ENCODE results near the gene TSPAN16.
A peak's percentile ranks its signal among the peaks of the same experiment; 100 is the strongest.

TSPAN16 gene

DNA sequence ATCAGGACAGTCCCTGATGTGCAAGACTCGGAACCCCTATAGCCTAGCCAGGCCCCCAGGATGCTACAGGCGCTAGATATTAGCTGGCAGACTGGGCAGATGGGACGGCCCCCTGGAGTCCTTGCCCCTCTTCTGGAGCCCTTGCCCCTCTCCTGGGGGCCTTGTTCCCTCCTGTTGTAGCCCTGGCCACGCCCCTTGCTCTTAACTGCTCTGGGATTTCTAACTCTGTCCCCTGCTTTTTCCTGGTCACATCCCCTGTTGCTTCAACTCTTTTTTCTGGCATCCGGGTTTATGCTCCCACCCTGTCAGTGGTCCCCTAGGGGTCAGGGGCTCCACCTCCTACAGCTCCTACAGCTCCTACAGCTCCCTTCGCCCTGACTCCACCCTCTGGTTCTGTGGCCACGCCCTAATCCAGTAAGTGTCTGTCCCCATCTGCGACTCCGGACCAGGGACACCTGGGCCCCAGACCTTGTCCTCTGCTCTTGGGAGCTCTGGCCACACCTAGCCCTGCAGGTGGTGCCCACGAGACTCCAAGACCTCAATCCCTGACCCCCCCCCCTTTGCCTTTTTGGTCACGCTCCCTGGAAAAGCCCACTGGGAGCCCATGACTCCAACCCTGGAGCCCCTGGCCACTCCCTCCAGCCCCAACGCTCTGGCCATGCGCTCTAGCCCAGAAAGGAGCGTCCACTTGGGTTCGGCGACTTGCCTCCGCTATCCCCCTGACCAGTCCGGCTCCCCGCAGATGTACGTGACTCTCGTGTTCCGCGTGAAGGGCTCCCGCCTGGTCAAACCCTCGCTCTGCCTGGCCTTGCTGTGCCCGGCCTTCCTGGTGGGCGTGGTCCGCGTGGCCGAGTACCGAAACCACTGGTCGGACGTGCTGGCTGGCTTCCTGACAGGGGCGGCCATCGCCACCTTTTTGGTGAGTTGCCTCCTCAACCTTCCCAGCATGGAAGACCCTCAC lies 66.1 kb downstream of the TSPAN16 start:
- Histone ChIP-seq H3K9ac (ENCODE audit: low read length) (no peak overlapping the region), H2BK5ac (ENCODE audit: low read depth, low read length, poor library complexity, severe bottlenecking) (no peak overlapping the region), H3K14ac (ENCODE audit: low read length in 2 of 2) (no peak overlapping the region), H4K8ac (ENCODE audit: low read length) (peak overlapping the region; percentile 33), H2AK5ac (ENCODE audit: low read length, severe bottlenecking) (no peak overlapping the region), H2BK120ac (ENCODE audit: low read depth, low read length) (no peak overlapping the region), H3K36me3 (ENCODE audit: control insufficient read depth in 1 of 2, insufficient read depth in 2 of 2, low read depth in 1 of 2, low read length in 2 of 2) (peaks cover 56 to 69% of the 10 kb centered on the region in 2 experiments), H3K23ac (ENCODE audit: low read length in 2 of 2) (no peak overlapping the region), H3K79me1 (replicated peaks; ENCODE audit: low read length, poor library complexity, severe bottlenecking) (no peaks in the 10 kb centered on the region), H3K18ac (ENCODE audit: low read depth in 1 of 2, low read length in 2 of 2) (no peak overlapping the region), H3K4me2 (ENCODE audit: low read length, poor library complexity, severe bottlenecking) (no peak overlapping the region), H3K27ac (ENCODE audit: low read length, poor library complexity, severe bottlenecking) (no peak overlapping the region), H3K9me3 (ENCODE audit: control insufficient read depth, low read length) (no peaks in the 10 kb centered on the region), H3K4ac (ENCODE audit: low read depth in 1 of 2, low read length in 2 of 2) (no peak overlapping the region), H2BK15ac (ENCODE audit: low read depth, poor library complexity, severe bottlenecking) (no peak overlapping the region), H3K4me3 (ENCODE audit: insufficient read depth in 1 of 2, low read depth in 1 of 2, low read length in 2 of 2) (no peak overlapping the region), H2AFZ (ENCODE audit: low read depth, low read length) (no peak overlapping the region), H2BK12ac (ENCODE audit: low read length in 2 of 2) (no peak overlapping the region), H4K91ac (ENCODE audit: low read length) (peak overlapping the region; percentile 1), H3K27me3 (ENCODE audit: control insufficient read depth in 1 of 2, insufficient read depth in 1 of 2, low read length in 2 of 2) (peaks cover 0 to 24% of the 10 kb centered on the region in 2 experiments), H3K4me1 (ENCODE audit: control insufficient read depth, insufficient read depth, low read depth, low read length) (peaks cover 9% of the 10 kb centered on the region)
- 37% methylated on average over 33 of the region's 35 CpGs for WGBS
- no peak for DNase-seq

DNA sequence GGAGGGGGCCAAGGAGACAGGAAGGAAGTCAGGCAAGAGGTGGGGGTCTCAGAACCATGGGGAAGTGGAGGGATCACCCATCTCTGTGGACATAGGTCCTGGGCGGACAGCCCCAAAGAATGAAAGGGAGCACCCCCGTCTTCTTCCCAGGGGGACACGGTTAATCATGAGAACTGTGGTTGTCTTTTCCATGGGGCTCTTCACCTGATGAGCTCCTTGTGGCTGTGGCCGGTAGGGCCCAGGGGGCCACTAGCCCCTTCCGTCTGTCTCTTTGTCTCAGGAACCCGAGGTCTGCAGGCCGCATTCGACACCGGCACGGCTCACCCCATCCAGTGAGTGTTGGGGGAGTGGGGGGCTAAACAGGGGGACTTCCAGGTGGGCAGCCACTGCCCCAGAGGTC lies 67.9 kb downstream of the TSPAN16 start:
- no peak overlapping the region for H3K4me3 ChIP-seq (ENCODE audit: insufficient read depth in 1 of 2, low read depth in 1 of 2, low read length in 2 of 2)
- H3K18ac ChIP-seq (ENCODE audit: low read depth in 1 of 2, low read length in 2 of 2), result no peak overlapping the region
- no peak overlapping the region for H2BK12ac ChIP-seq (ENCODE audit: low read length in 2 of 2)
- H3K9me3 ChIP-seq (ENCODE audit: control insufficient read depth, low read length), result no peaks in the 10 kb centered on the region
- peaks cover 9% of the 10 kb centered on the region for H3K4me1 ChIP-seq (ENCODE audit: control insufficient read depth, insufficient read depth, low read depth, low read length)
- no peak for DNase-seq
- H2AFZ ChIP-seq (ENCODE audit: low read depth, low read length), result no peak overlapping the region
- no peak overlapping the region for H3K27ac ChIP-seq (ENCODE audit: low read length, poor library complexity, severe bottlenecking)
- no peak overlapping the region for H3K4me2 ChIP-seq (ENCODE audit: low read length, poor library complexity, severe bottlenecking)
- H2BK120ac ChIP-seq (ENCODE audit: low read depth, low read length), result no peak overlapping the region
- no peak overlapping the region for H3K4ac ChIP-seq (ENCODE audit: low read depth in 1 of 2, low read length in 2 of 2)
- 89% methylated on average over 10 of the region's 10 CpGs for WGBS
- peaks cover 0 to 24% of the 10 kb centered on the region in 2 experiments for H3K27me3 ChIP-seq (ENCODE audit: control insufficient read depth in 1 of 2, insufficient read depth in 1 of 2, low read length in 2 of 2)
- no peak overlapping the region for H3K23ac ChIP-seq (ENCODE audit: low read length in 2 of 2)
- H3K79me1 ChIP-seq (replicated peaks; ENCODE audit: low read length, poor library complexity, severe bottlenecking), result no peaks in the 10 kb centered on the region
- no peak overlapping the region for H4K8ac ChIP-seq (ENCODE audit: low read length)
- no peak overlapping the region for H3K9ac ChIP-seq (ENCODE audit: low read length)
- H2AK5ac ChIP-seq (ENCODE audit: low read length, severe bottlenecking), result no peak overlapping the region
- no peak overlapping the region for H2BK15ac ChIP-seq (ENCODE audit: low read depth, poor library complexity, severe bottlenecking)
- H3K14ac ChIP-seq (ENCODE audit: low read length in 2 of 2), result no peak overlapping the region
- peaks cover 56 to 66% of the 10 kb centered on the region in 2 experiments for H3K36me3 ChIP-seq (ENCODE audit: control insufficient read depth in 1 of 2, insufficient read depth in 2 of 2, low read depth in 1 of 2, low read length in 2 of 2)
- H4K91ac ChIP-seq (ENCODE audit: low read length), result no peak overlapping the region
- no peak overlapping the region for H2BK5ac ChIP-seq (ENCODE audit: low read depth, low read length, poor library complexity, severe bottlenecking)

DNA sequence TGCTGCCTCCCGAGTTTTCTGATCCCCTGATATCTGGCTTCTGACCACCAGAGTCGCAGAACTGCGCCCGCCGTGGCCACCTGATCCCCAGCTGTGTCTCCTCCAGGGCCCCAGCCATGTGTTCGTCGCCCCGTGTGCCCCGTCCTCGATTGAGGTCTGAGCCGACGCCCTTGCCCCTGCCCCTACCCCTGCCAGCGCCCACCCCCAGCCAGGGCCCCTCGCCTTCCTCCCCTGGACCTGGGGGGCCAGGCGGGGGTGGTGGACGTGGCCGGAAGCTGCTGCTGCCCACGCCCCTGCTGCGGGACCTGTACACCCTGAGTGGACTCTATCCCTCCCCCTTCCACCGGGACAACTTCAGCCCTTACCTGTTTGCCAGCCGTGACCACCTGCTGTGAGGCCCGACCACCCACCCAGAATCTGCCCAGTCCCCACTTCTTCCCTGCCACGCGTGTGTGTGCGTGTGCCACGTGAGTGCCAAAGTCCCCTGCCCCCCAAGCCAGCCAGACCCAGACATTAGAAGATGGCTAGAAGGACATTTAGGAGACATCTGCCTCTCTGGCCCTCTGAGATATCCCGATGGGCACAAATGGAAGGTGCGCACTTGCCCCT lies 68.4 kb downstream of the TSPAN16 start:
- Histone ChIP-seq H3K4me2 (ENCODE audit: low read length, poor library complexity, severe bottlenecking) (no peak overlapping the region), H3K14ac (ENCODE audit: low read length in 2 of 2) (no peak overlapping the region), H3K27ac (ENCODE audit: low read length, poor library complexity, severe bottlenecking) (no peak overlapping the region), H2BK5ac (ENCODE audit: low read depth, low read length, poor library complexity, severe bottlenecking) (no peak overlapping the region), H3K23ac (ENCODE audit: low read length in 2 of 2) (no peak overlapping the region), H2BK12ac (ENCODE audit: low read length in 2 of 2) (no peak overlapping the region), H3K27me3 (ENCODE audit: control insufficient read depth in 1 of 2, insufficient read depth in 1 of 2, low read length in 2 of 2) (peaks cover 0 to 24% of the 10 kb centered on the region in 2 experiments), H3K9me3 (ENCODE audit: control insufficient read depth, low read length) (no peaks in the 10 kb centered on the region), H3K4me1 (ENCODE audit: control insufficient read depth, insufficient read depth, low read depth, low read length) (peaks cover 9% of the 10 kb centered on the region), H2AK5ac (ENCODE audit: low read length, severe bottlenecking) (no peak overlapping the region), H2BK120ac (ENCODE audit: low read depth, low read length) (no peak overlapping the region), H3K9ac (ENCODE audit: low read length) (no peak overlapping the region), H4K8ac (ENCODE audit: low read length) (no peak overlapping the region), H4K91ac (ENCODE audit: low read length) (no peak overlapping the region), H3K18ac (ENCODE audit: low read depth in 1 of 2, low read length in 2 of 2) (no peak overlapping the region), H2AFZ (ENCODE audit: low read depth, low read length) (no peak overlapping the region), H3K79me1 (replicated peaks; ENCODE audit: low read length, poor library complexity, severe bottlenecking) (no peaks in the 10 kb centered on the region), H3K4me3 (ENCODE audit: insufficient read depth in 1 of 2, low read depth in 1 of 2, low read length in 2 of 2) (no peak overlapping the region), H3K36me3 (ENCODE audit: control insufficient read depth in 1 of 2, insufficient read depth in 2 of 2, low read depth in 1 of 2, low read length in 2 of 2) (peaks cover 54 to 62% of the 10 kb centered on the region in 2 experiments), H3K4ac (ENCODE audit: low read depth in 1 of 2, low read length in 2 of 2) (no peak overlapping the region), H2BK15ac (ENCODE audit: low read depth, poor library complexity, severe bottlenecking) (no peak overlapping the region)
- DNase-seq, result no peak
- WGBS, result 93% methylated on average over 28 of the region's 28 CpGs

DNA sequence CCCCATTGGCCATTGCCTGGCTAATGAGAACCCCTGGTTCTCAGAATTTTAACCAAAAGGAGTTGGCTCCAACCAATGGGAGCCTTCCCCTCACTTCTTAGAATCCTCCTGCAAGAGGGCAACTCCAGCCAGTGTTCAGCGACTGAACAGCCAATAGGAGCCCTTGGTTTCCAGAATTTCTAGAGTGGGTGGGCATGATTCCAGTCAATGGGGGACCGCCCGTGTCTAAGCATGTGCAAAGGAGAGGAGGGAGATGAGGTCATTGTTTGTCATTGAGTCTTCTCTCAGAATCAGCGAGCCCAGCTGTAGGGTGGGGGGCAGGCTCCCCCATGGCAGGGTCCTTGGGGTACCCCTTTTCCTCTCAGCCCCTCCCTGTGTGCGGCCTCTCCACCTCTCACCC lies 69.0 kb downstream of the TSPAN16 start:
- Histone ChIP-seq H3K4me1 (ENCODE audit: control insufficient read depth, insufficient read depth, low read depth, low read length) (peaks cover 9% of the 10 kb centered on the region), H2BK5ac (ENCODE audit: low read depth, low read length, poor library complexity, severe bottlenecking) (no peak overlapping the region), H2AK5ac (ENCODE audit: low read length, severe bottlenecking) (no peak overlapping the region), H3K79me1 (replicated peaks; ENCODE audit: low read length, poor library complexity, severe bottlenecking) (no peaks in the 10 kb centered on the region), H2AFZ (ENCODE audit: low read depth, low read length) (no peak overlapping the region), H3K4ac (ENCODE audit: low read depth in 1 of 2, low read length in 2 of 2) (no peak overlapping the region), H3K9ac (ENCODE audit: low read length) (no peak overlapping the region), H2BK12ac (ENCODE audit: low read length in 2 of 2) (no peak overlapping the region), H3K27ac (ENCODE audit: low read length, poor library complexity, severe bottlenecking) (no peak overlapping the region), H3K27me3 (ENCODE audit: control insufficient read depth in 1 of 2, insufficient read depth in 1 of 2, low read length in 2 of 2) (peaks cover 0 to 21% of the 10 kb centered on the region in 2 experiments), H3K23ac (ENCODE audit: low read length in 2 of 2) (no peak overlapping the region), H4K8ac (ENCODE audit: low read length) (no peak overlapping the region), H2BK15ac (ENCODE audit: low read depth, poor library complexity, severe bottlenecking) (no peak overlapping the region), H4K91ac (ENCODE audit: low read length) (no peak overlapping the region), H3K36me3 (ENCODE audit: control insufficient read depth in 1 of 2, insufficient read depth in 2 of 2, low read depth in 1 of 2, low read length in 2 of 2) (peaks cover 52 to 57% of the 10 kb centered on the region in 2 experiments), H3K14ac (ENCODE audit: low read length in 2 of 2) (no peak overlapping the region), H2BK120ac (ENCODE audit: low read depth, low read length) (no peak overlapping the region), H3K18ac (ENCODE audit: low read depth in 1 of 2, low read length in 2 of 2) (no peak overlapping the region), H3K4me3 (ENCODE audit: insufficient read depth in 1 of 2, low read depth in 1 of 2, low read length in 2 of 2) (no peak overlapping the region), H3K9me3 (ENCODE audit: control insufficient read depth, low read length) (no peaks in the 10 kb centered on the region), H3K4me2 (ENCODE audit: low read length, poor library complexity, severe bottlenecking) (no peak overlapping the region)
- no peak for DNase-seq
- WGBS, result 89% methylated on average over 3 of the region's 5 CpGs
